Suprapubic skin (tissue), 4 donors: ENCODE measurements around the gene TANC1. TPM values are rescaled to one million over a fixed set of nuclear protein-coding genes. Genes with fewer than 3 reads are reported as not detected.

Experiments used
- DNase-seq, 2 donors: peaks; one replicate each; pipeline ENCODE4 v3.0.0-alpha.2; 2019; ENCODE audit warnings: low spot score in 2 of 2
- H3K27ac ChIP-seq: fragments of 200-600 bp; sonication (generic); one replicate; pipeline ENCODE4 v1.5.1; 2019
- H3K27me3 ChIP-seq: fragments of 200-600 bp; sonication (generic); one replicate; pipeline ENCODE4 v1.5.1; 2019
- H3K36me3 ChIP-seq: fragments of 200-600 bp; sonication (generic); one replicate; pipeline ENCODE4 v1.5.1; 2019
- H3K4me1 ChIP-seq: fragments of 200-600 bp; sonication (generic); one replicate; pipeline ENCODE4 v1.5.1; 2019
- H3K4me3 ChIP-seq: fragments of 200-600 bp; sonication (generic); one replicate; pipeline ENCODE4 v1.5.1; 2019; ENCODE audit warnings: mild to moderate bottlenecking
- H3K9me3 ChIP-seq: fragments of 200-600 bp; sonication (generic); one replicate; pipeline ENCODE4 v1.5.1; 2019
- CTCF ChIP-seq, 2 donors: fragments of 200-600 bp in 1 of 2; fragments of 450-650 bp in 1 of 2; sonication (generic) in 1 of 2; IDR thresholded peaks; one replicate each; pipeline ENCODE4 v1.5.1; 2016 to 2019; ENCODE audit warnings: antibody characterized with exemption in 2 of 2, mild to moderate bottlenecking in 1 of 2, moderate library complexity in 1 of 2
- EP300 ChIP-seq: sonication (generic); formaldehyde crosslinking; IDR thresholded peaks from one replicate; pipeline ENCODE4 v1.6.1; 2017; ENCODE audit warnings: antibody characterized with exemption
- POLR2A ChIP-seq, 2 donors: fragments of 450-650 bp; IDR thresholded peaks; one replicate each; pipeline ENCODE4 v1.6.1; 2017; ENCODE audit warnings: antibody characterized with exemption in 2 of 2, mild to moderate bottlenecking in 2 of 2, moderate library complexity in 2 of 2
- POLR2AphosphoS5 ChIP-seq, 3 donors: sonication (generic); formaldehyde crosslinking; IDR thresholded peaks; one replicate each; pipeline ENCODE4 v1.6.1; 2017; ENCODE audit warnings: antibody characterized with exemption in 3 of 3
- WGBS: methylation state at CpG from one replicate; pipeline ENCODE4 v1.1.5; 2018; 5-methylcytosine and 5-hydroxymethylcytosine counted together
- total RNA-seq, 4 donors: library from RNA; depleted of rRNA; stranded (reverse); fragments of >200 nt; gene quantifications; one replicate each; pipeline ENCODE4 v1.1.0, GENCODE V29; 2016

Gene TANC1
- total RNA-seq, 4 donors from 2014 or later = 57.6 to 260 (median 88.3) TPM

- no peak overlapping the region for H3K4me3 ChIP-seq
- H3K27me3 ChIP-seq = no peaks in the 10 kb centered on the region
- 50% methylated on average over 1 of the region's 1 CpG for WGBS
- no peaks in the 10 kb centered on the region for H3K4me1 ChIP-seq
- no peak for DNase-seq
- no peak for TF ChIP-seq EP300
- TF ChIP-seq POLR2A (IDR thresholded peaks at IDR 0.05) = no peak
- TF ChIP-seq CTCF (IDR thresholded peaks at IDR 0.05) = no peak
- no peak for TF ChIP-seq POLR2AphosphoS5 (IDR thresholded peaks at IDR 0.05)
- H3K36me3 ChIP-seq = peaks cover 5% of the 10 kb centered on the region
- no peak overlapping the region for H3K27ac ChIP-seq
- H3K9me3 ChIP-seq = no peaks in the 10 kb centered on the region
Measured at GRCh38 chr2:159265171-159265576, 296.7 kb downstream of the TANC1 start.

GRCh38 chr2:159266554-159266953 lies 298.1 kb downstream of the TANC1 start:
- H3K9me3 ChIP-seq = no peaks in the 10 kb centered on the region
- 92% methylated on average over 3 of the region's 3 CpGs for WGBS
- no peak for DNase-seq
- H3K36me3 ChIP-seq = peaks cover 12% of the 10 kb centered on the region
- H3K27ac ChIP-seq = no peak overlapping the region
- TF ChIP-seq POLR2AphosphoS5 (IDR thresholded peaks at IDR 0.05) (no peak), CTCF (IDR thresholded peaks at IDR 0.05) (no peak), EP300 (no peak), POLR2A (IDR thresholded peaks at IDR 0.05) (no peak)
- H3K4me3 ChIP-seq = no peak overlapping the region
- no peaks in the 10 kb centered on the region for H3K4me1 ChIP-seq
- no peaks in the 10 kb centered on the region for H3K27me3 ChIP-seq

- Histone ChIP-seq H3K4me3 (no peak overlapping the region), H3K36me3 (peaks cover 14% of the 10 kb centered on the region), H3K9me3 (no peaks in the 10 kb centered on the region), H3K27me3 (no peaks in the 10 kb centered on the region), H3K27ac (no peak overlapping the region), H3K4me1 (no peaks in the 10 kb centered on the region)
- TF ChIP-seq EP300 = no peak
- TF ChIP-seq POLR2A (IDR thresholded peaks at IDR 0.05) = no peak
- no peak for TF ChIP-seq CTCF (IDR thresholded peaks at IDR 0.05)
- TF ChIP-seq POLR2AphosphoS5 (IDR thresholded peaks at IDR 0.05) = no peak
- 90% methylated on average over 1 of the region's 1 CpG for WGBS
- DNase-seq = no peak
Measured at GRCh38 chr2:159267921-159268320, 299.5 kb downstream of the TANC1 start.

GRCh38 chr2:159270744-159271379 lies 302.4 kb downstream of the TANC1 start:
- Histone ChIP-seq H3K4me3 (no peak overlapping the region), H3K36me3 (peaks cover 20% of the 10 kb centered on the region), H3K9me3 (no peaks in the 10 kb centered on the region), H3K27ac (no peak overlapping the region), H3K27me3 (no peaks in the 10 kb centered on the region), H3K4me1 (no peaks in the 10 kb centered on the region)
- no peak for DNase-seq
- no peak for TF ChIP-seq EP300
- TF ChIP-seq CTCF (IDR thresholded peaks at IDR 0.05) = no peak
- TF ChIP-seq POLR2A (IDR thresholded peaks at IDR 0.05) = no peak
- no peak for TF ChIP-seq POLR2AphosphoS5 (IDR thresholded peaks at IDR 0.05)
- WGBS = 92% methylated on average over 4 of the region's 4 CpGs

DNA sequence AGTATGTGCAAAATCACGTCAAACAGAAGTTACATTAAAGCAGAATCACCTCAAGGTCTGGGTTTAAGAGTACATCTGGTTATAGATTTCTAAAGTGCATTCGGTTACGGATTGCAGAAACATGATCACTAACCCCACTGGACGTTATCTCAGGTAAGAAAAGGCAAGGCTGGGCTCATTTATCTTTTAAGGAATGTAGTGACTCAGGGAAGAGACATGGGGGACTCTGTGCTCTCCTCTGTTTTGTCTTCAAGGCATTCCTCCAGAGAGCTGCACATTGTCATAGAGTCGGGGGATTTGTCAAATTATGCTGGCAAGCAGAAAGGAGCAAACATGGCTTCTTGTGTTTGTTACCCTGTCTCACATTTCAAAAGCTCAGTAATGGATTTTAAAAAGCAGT lies 303.7 kb downstream of the TANC1 start:
- DNase-seq = no peak
- no peak overlapping the region for H3K27ac ChIP-seq
- TF ChIP-seq EP300 (no peak), CTCF (IDR thresholded peaks at IDR 0.05) (no peak), POLR2AphosphoS5 (IDR thresholded peaks at IDR 0.05) (no peak), POLR2A (IDR thresholded peaks at IDR 0.05) (no peak)
- H3K9me3 ChIP-seq = no peaks in the 10 kb centered on the region
- no peak overlapping the region for H3K4me3 ChIP-seq
- no peaks in the 10 kb centered on the region for H3K27me3 ChIP-seq
- 78% methylated on average over 5 of the region's 5 CpGs for WGBS
- peaks cover 20% of the 10 kb centered on the region for H3K36me3 ChIP-seq
- no peaks in the 10 kb centered on the region for H3K4me1 ChIP-seq
